T-helper 1 cell treated with Interleukin-12 subunit alpha and Interleukin-12 subunit beta and Interleukin-4 antibody, amounts not matched to agents 30 μg/mL and 1 μg/mL, for 36 hours (primary cell): ENCODE results near the gene FOXN3.

ENCODE experiments used
- H3K27ac Mint-ChIP-seq: one replicate; pipeline ENCODE4 v1.8.0; 2021; ENCODE audit warnings: mild to moderate bottlenecking, mixed read lengths
- H3K27me3 Mint-ChIP-seq: one replicate; pipeline ENCODE4 v1.8.0; 2021; ENCODE audit warnings: low read depth, mixed read lengths
- H3K36me3 Mint-ChIP-seq: one replicate; pipeline ENCODE4 v1.8.0; 2021; ENCODE audit warnings: low read depth, mixed read lengths
- H3K4me1 Mint-ChIP-seq: one replicate; pipeline ENCODE4 v1.8.0; 2021; ENCODE audit warnings: low read depth, mixed read lengths
- H3K4me3 Mint-ChIP-seq: one replicate; pipeline ENCODE4 v1.8.0; 2021; ENCODE audit warnings: mild to moderate bottlenecking, moderate library complexity, mixed read lengths
- H3K9me3 Mint-ChIP-seq: one replicate; pipeline ENCODE4 v1.8.0; 2021; ENCODE audit warnings: mixed read lengths

FOXN3 gene

DNA sequence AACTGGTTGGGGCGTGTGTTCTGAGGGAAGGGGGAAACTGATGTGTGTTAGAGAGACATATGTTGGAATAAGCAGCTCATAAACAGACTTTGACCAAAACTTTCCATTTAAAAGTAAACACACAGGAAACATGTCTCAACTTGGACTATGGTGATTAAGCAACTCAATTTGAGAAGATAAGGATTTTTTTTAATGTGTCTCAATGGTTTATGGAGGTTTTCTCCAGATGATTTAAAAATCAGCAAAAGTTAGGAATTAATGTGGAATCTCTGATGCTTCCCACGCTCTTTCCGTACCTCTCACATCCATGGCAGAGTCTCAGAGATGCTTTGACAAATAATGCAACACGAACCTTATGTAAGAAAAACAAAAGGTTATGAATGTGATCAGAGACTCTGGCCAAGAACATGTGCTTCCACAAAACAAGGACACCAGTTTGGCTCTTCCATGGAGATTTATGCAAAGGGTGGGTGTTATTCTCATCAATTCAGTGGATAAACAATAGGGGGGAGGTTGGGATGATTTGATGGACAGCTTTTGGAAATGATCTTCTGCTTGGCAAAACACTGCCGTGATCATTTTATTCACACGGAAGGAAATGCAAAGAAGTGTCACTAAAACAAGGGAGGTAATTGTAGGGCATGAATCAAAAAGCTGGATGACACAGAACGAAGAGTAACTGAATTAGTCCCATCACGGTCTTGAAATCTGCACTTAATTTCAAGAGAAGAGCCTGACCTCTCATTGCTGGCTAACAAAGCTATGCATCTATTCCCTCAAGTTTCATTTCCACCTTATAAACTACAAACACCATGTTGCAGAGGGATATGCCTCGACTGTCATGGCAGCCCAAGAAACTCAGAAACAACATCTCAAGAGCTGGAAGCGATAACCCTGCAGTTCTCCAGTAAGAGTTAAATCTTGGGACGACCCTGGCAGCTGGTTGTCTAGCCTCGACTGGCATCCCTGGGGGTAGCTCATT, 76.5 kb downstream of the FOXN3 start:
- H3K27ac Mint-ChIP-seq = no peak overlapping the region
- H3K4me3 Mint-ChIP-seq = no peak overlapping the region

DNA sequence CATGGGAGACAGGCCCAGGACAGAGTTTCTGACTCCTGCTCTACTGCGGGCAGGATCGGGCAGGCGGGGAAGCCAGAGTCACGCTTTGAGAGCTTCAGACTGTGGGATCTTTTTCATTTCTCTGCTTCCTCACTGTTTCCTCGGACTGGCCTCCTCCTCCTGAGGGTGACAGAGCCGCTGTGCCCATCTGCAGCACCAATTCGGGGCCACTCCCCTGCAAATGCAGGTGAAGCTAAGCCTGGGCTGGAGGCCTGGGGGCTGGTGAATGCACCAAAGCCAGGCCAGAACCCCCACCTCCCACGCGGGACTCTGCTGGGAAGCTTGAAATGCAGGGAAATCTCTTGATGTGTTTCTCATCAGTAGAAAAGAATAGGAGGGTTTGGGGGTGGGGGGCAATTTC, 77.5 kb downstream of the FOXN3 start:
- no peaks in the 10 kb centered on the region for H3K9me3 Mint-ChIP-seq
- no peaks in the 10 kb centered on the region for H3K27me3 Mint-ChIP-seq
- H3K4me1 Mint-ChIP-seq = peaks cover 20% of the 10 kb centered on the region
- H3K27ac Mint-ChIP-seq = no peak overlapping the region
- no peak overlapping the region for H3K4me3 Mint-ChIP-seq
- peaks cover 15% of the 10 kb centered on the region for H3K36me3 Mint-ChIP-seq

More for the DNA sequence above, 76.5 kb downstream of the FOXN3 start:
- Mint-ChIP-seq H3K9me3 (no peaks in the 10 kb centered on the region), H3K27me3 (no peaks in the 10 kb centered on the region), H3K36me3 (peaks cover 17% of the 10 kb centered on the region), H3K4me1 (peaks cover 20% of the 10 kb centered on the region)

DNA sequence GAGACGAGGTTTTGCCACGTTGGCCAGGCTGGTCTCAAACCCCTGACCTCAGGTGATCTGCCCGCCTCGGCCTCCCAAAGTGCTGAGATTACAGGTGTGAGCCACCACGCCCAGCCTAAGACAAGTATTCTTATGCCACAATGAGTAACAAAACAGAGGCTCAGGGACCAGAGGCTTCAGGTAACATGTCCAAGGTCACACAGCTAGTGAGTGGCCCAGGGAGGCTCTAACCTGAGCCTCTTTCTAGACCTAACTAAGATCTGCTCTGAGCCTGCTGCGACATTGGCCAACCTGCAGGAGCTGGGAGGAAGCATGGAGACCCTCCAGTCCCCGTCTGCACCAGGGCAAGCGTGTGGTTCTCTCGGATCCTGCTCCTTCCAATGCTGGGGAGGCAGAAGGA, 77.9 kb downstream of the FOXN3 start:
- H3K36me3 Mint-ChIP-seq = peaks cover 15% of the 10 kb centered on the region
- no peak overlapping the region for H3K4me3 Mint-ChIP-seq
- no peaks in the 10 kb centered on the region for H3K9me3 Mint-ChIP-seq
- no peaks in the 10 kb centered on the region for H3K27me3 Mint-ChIP-seq
- H3K27ac Mint-ChIP-seq = no peak overlapping the region
- H3K4me1 Mint-ChIP-seq = peaks cover 20% of the 10 kb centered on the region

GRCh38 chr14:89336338-89336737, 80.7 kb downstream of the FOXN3 start:
- H3K4me1 Mint-ChIP-seq = peaks cover 24% of the 10 kb centered on the region
- no peak overlapping the region for H3K4me3 Mint-ChIP-seq

GRCh38 chr14:89332031-89332430, 85.0 kb downstream of the FOXN3 start:
- Mint-ChIP-seq H3K36me3 (peaks cover 11% of the 10 kb centered on the region), H3K4me1 (peaks cover 29% of the 10 kb centered on the region), H3K27me3 (no peaks in the 10 kb centered on the region), H3K27ac (no peak overlapping the region), H3K9me3 (no peaks in the 10 kb centered on the region), H3K4me3 (no peak overlapping the region)

More at GRCh38 chr14:89336338-89336737, 80.7 kb downstream of the FOXN3 start:
- H3K27ac Mint-ChIP-seq = no peak overlapping the region
- no peaks in the 10 kb centered on the region for H3K27me3 Mint-ChIP-seq
- peaks cover 13% of the 10 kb centered on the region for H3K36me3 Mint-ChIP-seq
- no peaks in the 10 kb centered on the region for H3K9me3 Mint-ChIP-seq

- Mint-ChIP-seq H3K27me3 (no peaks in the 10 kb centered on the region), H3K9me3 (no peaks in the 10 kb centered on the region), H3K4me3 (no peak overlapping the region), H3K4me1 (peaks cover 25% of the 10 kb centered on the region), H3K27ac (no peak overlapping the region), H3K36me3 (peaks cover 11% of the 10 kb centered on the region)
Observed at GRCh38 chr14:89331398-89331797, 85.6 kb downstream of the FOXN3 start.

- Mint-ChIP-seq H3K4me1 (peaks cover 25% of the 10 kb centered on the region), H3K9me3 (no peaks in the 10 kb centered on the region), H3K27ac (no peak overlapping the region), H3K27me3 (no peaks in the 10 kb centered on the region), H3K36me3 (peaks cover 19% of the 10 kb centered on the region), H3K4me3 (no peak overlapping the region)
Observed at GRCh38 chr14:89330236-89331002, 86.6 kb downstream of the FOXN3 start.

DNA sequence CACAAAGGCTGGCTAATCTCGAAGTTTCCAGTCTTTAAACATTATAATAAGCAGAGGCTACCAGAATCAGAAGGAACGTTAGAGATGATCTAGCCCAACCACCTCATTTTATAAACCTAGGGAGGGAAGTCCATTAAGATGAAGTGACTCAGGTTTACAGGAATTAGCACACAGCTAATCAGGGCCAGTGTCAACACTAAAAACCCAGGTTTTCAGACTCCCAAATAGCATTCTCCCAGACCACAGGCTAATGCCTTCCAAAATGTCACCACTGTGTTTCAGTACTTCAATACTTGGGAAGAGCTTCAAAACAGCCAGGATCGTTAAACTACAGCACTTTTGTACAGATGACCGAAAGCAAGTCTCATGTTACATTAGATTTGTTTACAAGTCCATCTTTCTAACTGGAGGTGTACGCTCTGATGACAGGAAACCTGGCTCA, 89.2 kb downstream of the FOXN3 start:
- H3K27ac Mint-ChIP-seq = no peak overlapping the region

GRCh38 chr14:89325959-89326358, 91.1 kb downstream of the FOXN3 start:
- H3K4me3 Mint-ChIP-seq = no peak overlapping the region
- H3K27ac Mint-ChIP-seq = no peak overlapping the region
- no peaks in the 10 kb centered on the region for H3K27me3 Mint-ChIP-seq
- H3K36me3 Mint-ChIP-seq = peaks cover 18% of the 10 kb centered on the region
- peaks cover 40% of the 10 kb centered on the region for H3K4me1 Mint-ChIP-seq
- no peaks in the 10 kb centered on the region for H3K9me3 Mint-ChIP-seq

More for the DNA sequence above, 89.2 kb downstream of the FOXN3 start:
- peaks cover 43% of the 10 kb centered on the region for H3K4me1 Mint-ChIP-seq
- peaks cover 18% of the 10 kb centered on the region for H3K36me3 Mint-ChIP-seq
- H3K9me3 Mint-ChIP-seq = no peaks in the 10 kb centered on the region
- H3K4me3 Mint-ChIP-seq = no peak overlapping the region
- H3K27me3 Mint-ChIP-seq = no peaks in the 10 kb centered on the region

DNA sequence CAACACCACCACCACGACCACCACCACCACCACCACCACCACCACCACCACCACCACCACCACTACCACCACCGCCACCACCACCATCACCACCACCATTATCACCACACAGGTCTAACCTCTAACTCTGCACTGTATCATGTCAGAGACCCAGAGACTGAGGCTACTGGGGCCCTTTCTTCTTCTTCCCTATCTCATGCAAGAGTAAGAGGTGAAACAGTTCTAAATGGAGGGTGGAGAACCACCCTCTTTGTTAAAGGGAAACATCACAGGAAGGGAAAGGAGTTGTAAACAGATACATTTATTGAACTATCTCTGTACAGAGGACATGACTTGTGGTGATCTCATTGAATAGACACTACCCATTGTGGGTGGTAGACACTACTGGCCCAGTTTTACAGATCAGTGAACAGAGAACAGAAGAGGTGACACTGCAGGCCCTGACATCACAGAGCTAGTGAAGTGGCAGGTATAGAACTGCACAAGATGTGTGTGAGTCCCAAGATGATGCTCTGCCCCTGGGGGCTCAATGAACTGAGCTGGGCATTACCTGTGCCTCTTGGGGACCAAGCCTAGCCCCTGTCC, 91.6 kb downstream of the FOXN3 start:
- H3K4me1 Mint-ChIP-seq = peaks cover 39% of the 10 kb centered on the region

DNA sequence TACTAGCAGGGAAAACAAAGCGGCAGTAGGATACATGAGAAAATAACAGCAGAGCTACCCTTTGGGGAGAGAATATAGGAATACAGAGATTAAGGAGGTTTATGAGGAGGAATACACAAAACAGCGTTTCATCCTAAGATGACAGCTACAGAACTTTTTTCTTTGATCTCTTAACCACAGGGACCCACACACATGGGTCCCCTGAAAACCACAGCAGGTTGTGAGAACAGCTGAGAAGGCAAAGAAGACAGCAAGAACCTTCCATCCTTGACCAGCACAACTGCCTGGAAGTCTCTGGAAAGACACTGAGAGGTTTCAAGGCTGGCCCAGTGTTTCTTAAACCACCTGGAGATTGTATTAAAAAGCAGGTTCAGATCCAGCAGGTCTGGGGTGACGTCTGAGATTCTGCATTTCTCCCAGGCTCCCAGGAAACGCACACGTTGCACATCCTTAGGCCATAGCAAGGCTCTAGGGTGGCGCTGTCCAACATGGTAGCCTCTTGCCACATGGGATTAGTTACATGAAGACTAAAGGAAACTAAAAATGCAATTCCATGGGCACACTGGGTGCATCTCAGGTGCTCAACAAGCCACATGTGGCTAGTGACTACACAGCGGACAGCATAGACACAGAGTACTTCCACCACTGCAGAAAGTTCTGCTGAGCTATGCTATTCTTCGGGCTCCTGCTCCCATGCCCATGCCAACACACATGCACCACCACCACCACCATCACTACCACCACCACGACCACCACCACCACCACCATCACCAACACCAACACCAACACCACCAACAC, 92.3 kb downstream of the FOXN3 start:
- peaks cover 17% of the 10 kb centered on the region for H3K36me3 Mint-ChIP-seq
- peaks cover 7% of the 10 kb centered on the region for H3K9me3 Mint-ChIP-seq
- H3K27ac Mint-ChIP-seq = no peak overlapping the region
- peak overlapping the region; percentile 0 for H3K4me3 Mint-ChIP-seq
- H3K4me1 Mint-ChIP-seq = peaks cover 36% of the 10 kb centered on the region
- no peaks in the 10 kb centered on the region for H3K27me3 Mint-ChIP-seq

More for the DNA sequence above, 91.6 kb downstream of the FOXN3 start:
- peaks cover 18% of the 10 kb centered on the region for H3K36me3 Mint-ChIP-seq
- no peaks in the 10 kb centered on the region for H3K9me3 Mint-ChIP-seq
- peak overlapping the region; percentile 33 for H3K27ac Mint-ChIP-seq
- H3K4me3 Mint-ChIP-seq = no peak overlapping the region
- H3K27me3 Mint-ChIP-seq = no peaks in the 10 kb centered on the region

DNA sequence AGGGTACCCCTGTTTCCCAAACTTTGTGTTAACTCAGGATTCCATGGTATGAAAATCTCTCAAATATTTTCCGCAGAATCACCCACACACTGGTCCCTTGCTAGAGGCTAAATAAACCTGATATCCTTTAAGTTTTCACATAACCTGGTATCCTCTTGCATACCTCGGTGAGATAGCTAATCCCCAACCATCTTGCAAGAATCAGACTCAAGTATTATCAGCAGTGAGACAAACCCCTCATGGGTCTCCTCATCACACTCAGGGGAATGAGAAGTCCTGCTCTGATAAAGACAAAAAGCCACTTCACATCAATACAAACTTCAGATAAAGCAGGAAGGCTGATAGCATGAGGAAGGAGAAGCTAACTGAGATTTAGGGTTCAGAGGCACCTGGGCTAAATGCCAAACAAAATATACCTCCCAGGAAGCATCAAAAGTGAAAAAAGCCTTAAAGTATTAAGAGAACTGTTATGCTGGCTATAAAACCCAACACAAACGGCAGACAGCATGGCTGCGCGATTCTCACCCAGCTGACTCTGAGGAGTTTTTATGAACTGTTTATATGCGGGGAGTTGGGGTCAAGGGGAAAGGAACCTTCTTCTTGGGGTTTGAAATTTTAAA, 96.5 kb downstream of the FOXN3 start:
- peaks cover 7% of the 10 kb centered on the region for H3K9me3 Mint-ChIP-seq
- no peak overlapping the region for H3K27ac Mint-ChIP-seq
- no peak overlapping the region for H3K4me3 Mint-ChIP-seq
- H3K4me1 Mint-ChIP-seq = peaks cover 35% of the 10 kb centered on the region
- H3K36me3 Mint-ChIP-seq = peaks cover 31% of the 10 kb centered on the region
- H3K27me3 Mint-ChIP-seq = no peaks in the 10 kb centered on the region

DNA sequence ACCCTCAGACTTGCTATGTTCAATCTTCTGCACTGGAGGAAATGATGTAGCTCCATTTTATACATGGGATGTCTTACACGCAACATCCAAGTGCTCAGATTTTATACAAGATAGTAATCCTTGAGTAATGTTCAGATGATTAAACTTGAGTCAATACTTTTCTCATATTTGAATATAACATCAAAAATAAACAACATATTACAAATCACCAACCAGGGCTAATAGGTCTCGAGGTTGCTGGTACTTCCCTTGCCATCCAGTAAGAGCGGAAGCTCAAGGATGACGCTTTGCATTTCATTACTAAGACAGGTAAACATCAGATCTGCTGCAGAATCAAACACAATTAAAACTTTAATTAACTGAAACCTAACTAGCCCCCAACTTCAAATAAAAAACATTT, 97.3 kb downstream of the FOXN3 start:
- Mint-ChIP-seq H3K36me3 (peaks cover 35% of the 10 kb centered on the region), H3K27me3 (no peaks in the 10 kb centered on the region), H3K4me3 (no peak overlapping the region), H3K4me1 (peaks cover 28% of the 10 kb centered on the region), H3K9me3 (peaks cover 7% of the 10 kb centered on the region), H3K27ac (no peak overlapping the region)
